ENCODE data around the gene PPIF.
A peak's percentile ranks its signal among the peaks of the same experiment; 100 is the strongest.
"Not testable (repeated sequence)": the region's sequence is repeated elsewhere in the genome, so short reads cannot be mapped to it uniquely, and the experiment has no call there.

Gene PPIF

GRCh38 chr10:79331709-79332108, 15.6 kb upstream of the PPIF start:
- DNase-seq (ENCODE audit: low read depth in 3 of 3) = peak; percentile 54 to 73 (median 66)

DNA sequence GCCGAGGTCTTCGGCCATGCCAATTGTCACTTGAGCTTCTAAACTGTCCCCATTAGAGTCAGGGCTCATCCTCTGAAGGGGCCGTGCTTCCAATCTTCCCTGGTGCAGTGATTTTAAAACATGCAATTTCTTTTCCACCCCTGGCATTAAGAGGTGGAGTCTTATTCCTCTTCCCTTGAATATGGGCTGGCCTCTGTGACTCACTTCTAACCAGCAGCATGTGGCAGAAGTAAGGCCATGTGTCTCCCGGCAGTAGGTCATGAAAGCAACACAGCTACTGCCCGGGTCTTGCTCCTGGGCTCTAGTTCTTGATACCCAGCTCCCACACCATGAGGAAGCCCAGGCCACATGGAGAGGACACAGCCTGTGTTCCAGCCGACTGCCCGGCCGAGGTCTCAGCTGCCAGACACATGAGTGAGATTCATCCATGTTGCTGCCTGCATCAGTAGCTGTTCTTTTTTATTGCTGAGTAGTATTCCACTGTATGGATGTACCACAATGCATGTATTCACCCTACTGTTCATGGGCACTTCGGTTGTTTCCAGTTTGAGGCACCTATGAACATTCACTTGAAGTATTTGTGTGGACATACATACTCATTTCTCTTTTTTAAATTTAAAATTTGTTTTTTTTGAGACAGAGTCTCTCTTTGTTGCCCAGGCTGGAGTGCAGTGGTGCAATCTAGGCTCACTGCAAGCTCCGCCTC, 14.5 kb upstream of the PPIF start:
- DNase-seq (ENCODE audit: low read depth in 3 of 3) = not testable (repeated sequence)

DNA sequence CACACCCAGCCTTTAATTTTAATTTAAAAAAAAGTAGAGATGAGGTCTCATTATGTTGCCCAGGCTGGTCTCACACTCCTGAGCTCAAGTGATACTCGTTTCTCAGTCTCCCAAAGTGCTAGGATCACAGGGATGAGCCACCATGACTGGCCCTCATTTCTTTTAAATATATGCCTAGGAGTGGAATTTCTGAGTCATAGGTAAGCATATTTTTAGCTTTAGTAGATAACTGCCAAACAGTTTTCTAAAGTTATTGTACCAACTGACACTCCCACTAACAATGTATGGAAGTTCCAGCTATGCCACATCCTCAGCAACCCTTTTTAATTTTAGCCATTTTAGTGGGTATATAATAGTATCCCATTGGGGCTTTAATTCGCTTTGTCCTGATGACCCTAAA, 13.8 kb upstream of the PPIF start:
- no peak for DNase-seq (ENCODE audit: low read depth in 3 of 3)

- DNase-seq (ENCODE audit: low read depth in 3 of 3) = no peak
These were observed 12.7 kb upstream of the PPIF start for GRCh38 chr10:79334573-79334972.

DNA sequence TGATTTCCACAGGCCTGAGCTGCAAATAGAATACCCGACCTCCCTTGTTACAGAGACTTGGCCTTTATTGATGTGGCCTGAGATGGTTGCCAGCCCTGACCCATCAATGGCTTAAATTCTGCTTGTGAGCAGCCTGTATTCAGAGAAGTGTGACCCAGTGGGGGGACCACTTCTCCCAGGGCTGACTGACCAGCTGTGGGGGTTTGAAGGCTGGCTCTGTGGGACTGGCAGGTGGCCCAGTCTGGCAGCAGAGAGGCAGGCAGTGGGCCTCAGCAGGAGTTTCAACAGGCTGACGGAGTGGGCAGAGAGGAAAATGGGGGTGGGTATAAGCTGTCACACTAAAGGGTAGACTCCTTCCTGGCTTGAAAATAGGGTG, 12.2 kb upstream of the PPIF start:
- DNase-seq (ENCODE audit: low read depth in 3 of 3) = no peak

DNA sequence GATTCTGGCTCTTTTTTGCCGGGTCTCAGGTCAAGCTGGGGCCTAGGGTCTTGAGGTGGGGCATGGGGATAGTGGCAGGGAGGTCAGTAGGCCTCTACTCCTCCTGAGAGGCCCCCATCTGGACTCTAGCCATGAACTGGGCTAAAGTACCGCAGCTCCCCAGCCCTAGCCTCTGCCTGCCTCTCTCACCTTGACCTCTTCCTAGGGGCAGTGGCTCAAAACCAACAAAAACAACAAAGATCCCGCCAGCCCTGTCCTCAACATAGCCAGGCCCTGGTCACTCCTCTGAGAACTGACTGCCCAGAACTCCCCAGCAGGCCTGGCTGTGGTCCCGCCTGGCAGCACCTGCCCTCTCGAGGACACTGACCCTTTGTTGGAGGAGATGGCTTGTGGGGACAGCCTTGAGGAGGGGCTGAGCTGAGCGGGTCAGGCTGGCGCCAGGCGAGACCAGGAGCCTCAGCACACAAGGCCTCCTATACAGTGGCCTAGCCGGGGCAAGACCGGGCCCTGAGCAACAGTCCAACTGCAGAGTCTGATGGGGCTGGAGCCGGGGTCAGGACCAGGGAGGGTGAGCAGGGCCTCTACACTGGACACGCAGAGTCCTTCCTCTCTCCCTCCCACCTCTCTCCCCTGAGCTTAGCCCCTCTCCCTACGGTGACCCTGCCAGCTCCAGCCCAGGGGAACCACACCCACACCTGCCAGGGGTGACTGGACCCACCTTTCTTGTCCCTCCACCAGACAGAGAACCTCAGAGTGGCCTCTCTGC, 11.6 kb upstream of the PPIF start:
- no peak for DNase-seq (ENCODE audit: low read depth in 3 of 3)

DNA sequence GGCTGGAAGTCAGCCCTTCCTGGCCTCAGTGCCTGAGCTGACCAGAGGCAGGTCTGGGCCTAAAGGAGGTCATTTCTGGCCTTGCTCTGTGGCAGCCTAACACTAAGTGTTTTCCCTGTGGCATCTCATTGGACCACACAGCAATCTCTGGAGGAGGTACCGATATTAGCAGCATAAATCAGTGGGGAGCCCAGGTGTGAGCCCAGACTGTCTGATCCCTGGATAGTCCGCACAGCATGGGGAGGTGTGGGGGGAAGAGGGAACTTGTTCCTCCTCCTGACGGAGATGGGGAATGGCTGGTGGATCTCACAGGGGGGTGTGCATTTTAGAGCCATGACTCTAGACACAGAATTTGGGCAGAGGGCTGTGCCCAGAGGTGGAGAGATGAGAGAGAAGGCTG, 11.0 kb upstream of the PPIF start:
- no peak for DNase-seq (ENCODE audit: low read depth in 3 of 3)

- no peak for DNase-seq (ENCODE audit: low read depth in 3 of 3)
These were observed 10.5 kb upstream of the PPIF start for GRCh38 chr10:79336739-79337138.

DNA sequence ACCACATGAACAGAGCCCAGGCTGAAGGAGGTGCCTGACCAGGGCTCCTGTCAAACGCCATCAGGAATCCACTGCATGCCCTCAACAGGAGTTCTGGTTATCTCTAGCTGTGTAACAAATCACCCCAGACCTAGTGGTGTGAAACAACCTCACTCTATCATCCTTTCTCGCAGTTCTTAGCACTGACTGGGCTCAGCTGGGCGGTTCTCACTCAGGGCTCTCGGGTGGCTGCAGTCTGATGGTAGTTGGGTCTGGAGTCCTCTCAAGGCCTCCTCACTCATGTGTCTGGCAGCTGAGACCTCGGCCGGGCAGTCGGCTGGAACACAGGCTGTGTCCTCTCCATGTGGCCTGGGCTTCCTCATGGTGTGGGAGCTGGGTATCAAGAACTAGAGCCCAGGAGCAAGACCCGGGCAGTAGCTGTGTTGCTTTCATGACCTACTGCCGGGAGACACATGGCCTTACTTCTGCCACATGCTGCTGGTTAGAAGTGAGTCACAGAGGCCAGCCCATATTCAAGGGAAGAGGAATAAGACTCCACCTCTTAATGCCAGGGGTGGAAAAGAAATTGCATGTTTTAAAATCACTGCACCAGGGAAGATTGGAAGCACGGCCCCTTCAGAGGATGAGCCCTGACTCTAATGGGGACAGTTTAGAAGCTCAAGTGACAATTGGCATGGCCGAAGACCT, 9.3 kb upstream of the PPIF start:
- not testable (repeated sequence) for DNase-seq (ENCODE audit: low read depth in 3 of 3)

DNA sequence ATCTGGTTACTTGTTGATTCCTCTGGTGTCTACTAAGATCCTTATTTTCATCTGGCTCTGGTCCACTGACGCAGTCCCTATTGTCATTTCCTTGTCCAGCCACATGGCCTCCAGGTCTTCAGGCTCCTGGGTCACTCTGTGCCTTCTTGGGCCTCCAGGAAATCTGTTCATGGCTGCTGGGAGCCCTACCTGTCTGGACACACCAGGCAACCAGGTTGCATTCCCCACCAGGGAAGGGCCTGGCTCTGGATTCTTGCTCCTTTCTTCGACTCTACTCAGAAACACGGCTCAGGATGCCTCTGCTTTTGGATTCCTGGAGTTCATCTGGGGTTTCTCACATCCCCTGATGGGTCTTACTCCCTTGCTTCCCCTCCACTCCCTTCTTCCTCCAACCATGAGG, 8.0 kb upstream of the PPIF start:
- no peak for DNase-seq (ENCODE audit: low read depth in 3 of 3)

GRCh38 chr10:79340646-79341244, 6.5 kb upstream of the PPIF start:
- DNase-seq (ENCODE audit: low read depth in 3 of 3) = no peak

DNA sequence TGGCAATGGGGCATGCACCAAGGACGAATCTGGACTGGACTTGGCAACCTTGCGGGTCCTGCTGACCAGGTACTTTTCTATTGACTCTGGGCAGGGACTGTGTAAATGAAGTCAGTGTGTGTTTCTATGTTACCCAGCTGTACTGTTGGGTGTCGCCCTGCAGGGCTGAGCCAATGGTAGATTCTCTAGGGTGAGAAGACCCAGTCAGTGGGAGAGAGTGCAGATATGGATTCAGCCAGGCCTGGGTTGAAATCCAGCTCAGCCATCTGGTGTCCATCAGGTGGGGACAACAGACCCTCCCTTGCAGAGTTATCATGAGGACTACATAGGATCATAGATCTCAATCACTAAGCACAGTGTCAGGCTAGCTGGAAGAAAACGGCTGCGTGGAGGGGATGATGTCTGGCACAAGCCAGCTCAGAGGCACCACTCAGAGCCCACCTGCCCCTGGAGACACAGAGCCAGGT, 4.9 kb upstream of the PPIF start:
- DNase-seq (ENCODE audit: low read depth in 3 of 3) = no peak

- DNase-seq (ENCODE audit: low read depth in 3 of 3) = no peak
These were observed 4.3 kb upstream of the PPIF start for GRCh38 chr10:79342811-79343561.

- no peak for DNase-seq (ENCODE audit: low read depth in 3 of 3)
These were observed 2.6 kb upstream of the PPIF start for GRCh38 chr10:79344502-79345195.

GRCh38 chr10:79345241-79346011, 1.8 kb upstream of the PPIF start:
- DNase-seq (ENCODE audit: low read depth in 3 of 3) = no peak

DNA sequence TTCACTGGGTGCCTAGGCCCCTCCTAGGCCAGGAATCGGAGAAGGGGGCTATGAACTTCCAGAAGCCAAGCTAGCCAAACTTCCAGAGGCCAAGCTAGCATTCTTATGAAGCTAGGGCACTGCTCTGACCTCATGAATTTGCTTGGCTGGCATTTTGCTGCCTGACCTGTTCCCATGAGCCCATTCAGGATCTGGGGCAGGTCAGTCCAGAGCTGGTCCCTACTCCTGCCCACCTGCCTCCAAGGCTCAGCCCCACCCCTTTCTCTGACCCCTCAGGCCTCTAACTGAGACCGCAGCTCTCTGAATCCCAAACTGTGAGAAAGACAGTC, 1.3 kb upstream of the PPIF start:
- DNase-seq (ENCODE audit: low read depth in 3 of 3) = no peak

- no peak for DNase-seq (ENCODE audit: low read depth in 3 of 3)
These were observed 662 bp upstream of the PPIF start for GRCh38 chr10:79346388-79347225.

DNA sequence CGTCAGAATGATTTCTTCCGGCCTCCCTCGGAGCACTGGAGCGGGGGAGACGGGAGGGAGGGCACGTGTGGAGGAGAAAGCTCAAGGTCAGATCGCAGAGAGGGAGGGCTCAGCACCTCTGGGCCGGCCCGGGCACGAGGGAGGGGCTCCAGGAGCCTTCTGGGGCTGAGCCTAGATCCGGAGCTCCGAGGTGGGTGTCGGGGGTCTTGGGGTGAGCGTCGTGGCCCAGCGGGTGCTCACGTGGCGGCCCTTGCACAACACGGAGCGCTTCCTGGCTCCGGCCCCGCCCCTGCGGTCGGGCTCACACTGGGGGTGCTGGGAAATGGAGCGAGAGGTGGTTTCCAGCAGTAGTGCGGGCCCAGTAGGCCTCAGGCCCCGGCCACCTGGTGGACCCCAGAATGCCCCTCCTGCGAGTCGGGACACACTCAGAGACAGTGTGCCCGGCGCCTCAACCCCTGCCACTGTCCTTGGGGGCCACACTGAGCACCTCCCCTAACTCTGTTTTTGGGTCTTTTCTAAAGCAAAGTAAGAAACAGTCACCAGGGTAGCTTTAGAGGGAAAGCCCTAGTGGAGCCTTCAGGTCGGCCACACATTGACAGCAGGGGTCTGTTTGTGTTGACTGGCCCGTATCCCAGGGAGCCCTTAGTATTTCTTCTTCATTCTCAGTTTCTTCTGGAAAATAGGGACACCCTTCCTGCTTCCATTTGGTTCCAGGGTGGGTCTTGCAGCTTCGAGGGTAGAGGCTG, 798 bp downstream of the PPIF start:
- peak; percentile 51 to 64 (median 57) for DNase-seq (ENCODE audit: low read depth in 3 of 3)

- no peak for DNase-seq (ENCODE audit: low read depth in 3 of 3)
These were observed 1.3 kb downstream of the PPIF start for GRCh38 chr10:79348640-79348988.

All from stimulated activated CD4-positive, alpha-beta T cell treated with anti-CD3 and anti-CD28 coated beads, TNF-alpha, amount 100 ng/mL, for 4 hours (primary cell).